Measurements from ENCODE around the gene NAGLU.
A peak's percentile ranks its signal among the peaks of the same experiment; 100 is the strongest.

Gene NAGLU

DNA sequence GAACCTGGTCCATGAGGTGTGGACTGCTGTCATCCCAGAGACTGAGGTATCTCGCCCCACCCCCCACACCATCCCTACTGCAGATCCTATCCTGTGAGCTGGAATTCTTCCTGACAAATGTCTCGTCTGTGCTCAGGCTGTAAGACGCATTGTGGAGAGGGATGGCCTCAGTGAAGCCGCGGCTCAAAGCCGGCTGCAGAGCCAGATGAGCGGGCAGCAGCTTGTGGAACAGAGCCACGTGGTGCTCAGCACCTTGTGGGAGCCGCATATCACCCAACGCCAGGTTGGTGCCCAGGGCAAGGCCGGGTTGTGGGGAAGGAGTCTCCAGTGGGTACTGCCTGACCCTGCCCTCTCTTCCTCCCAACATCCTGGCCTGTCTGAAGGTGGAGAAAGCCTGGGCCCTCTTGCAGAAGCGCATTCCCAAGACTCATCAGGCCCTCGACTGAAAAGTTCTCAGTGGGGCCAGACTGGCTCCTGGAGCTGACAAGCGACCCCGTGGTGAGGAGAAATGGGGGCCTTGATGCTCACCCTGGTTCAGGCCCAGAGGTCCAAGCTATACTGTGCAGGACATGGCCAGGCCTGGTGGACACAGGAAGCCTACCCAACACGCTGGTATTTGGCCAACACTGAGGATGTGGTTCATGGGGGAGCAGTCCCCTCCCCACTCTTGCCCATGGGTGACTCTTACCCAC lies 29.6 kb downstream of the NAGLU start:
- no peak for DNase-seq

DNA sequence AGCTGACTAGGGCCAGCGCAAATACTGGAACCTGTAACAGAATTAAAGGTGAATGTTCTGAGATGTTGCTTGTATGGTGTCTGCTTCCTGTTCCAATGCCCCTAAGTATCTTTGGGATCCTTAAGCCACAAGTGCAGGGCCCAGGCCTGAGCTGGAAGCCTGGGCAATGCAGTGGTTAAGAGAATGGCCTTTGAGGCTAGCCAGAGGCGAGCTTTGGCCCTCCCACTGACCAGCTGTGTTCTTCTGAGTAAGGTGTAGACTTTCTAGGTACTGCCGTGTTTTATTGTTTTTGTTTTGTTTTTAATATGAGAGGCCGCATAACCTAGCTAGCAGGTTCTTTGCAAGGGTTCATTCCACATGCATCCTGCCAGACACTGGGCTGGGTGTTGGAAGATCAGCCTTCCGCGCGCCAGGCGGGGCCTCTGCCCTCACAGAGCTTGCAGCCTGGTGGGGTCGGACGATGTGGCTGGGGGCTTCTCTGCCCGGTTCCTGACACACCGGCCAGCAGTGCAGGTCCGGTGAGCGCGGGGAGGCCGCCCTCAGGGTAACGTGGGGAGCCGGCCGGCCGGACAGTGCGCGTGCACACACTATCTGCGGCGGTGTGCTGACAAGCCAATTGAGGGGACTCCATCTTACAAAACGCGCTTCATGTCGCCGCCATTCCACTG lies 30.3 kb downstream of the NAGLU start:
- DNase-seq: no peak

DNA sequence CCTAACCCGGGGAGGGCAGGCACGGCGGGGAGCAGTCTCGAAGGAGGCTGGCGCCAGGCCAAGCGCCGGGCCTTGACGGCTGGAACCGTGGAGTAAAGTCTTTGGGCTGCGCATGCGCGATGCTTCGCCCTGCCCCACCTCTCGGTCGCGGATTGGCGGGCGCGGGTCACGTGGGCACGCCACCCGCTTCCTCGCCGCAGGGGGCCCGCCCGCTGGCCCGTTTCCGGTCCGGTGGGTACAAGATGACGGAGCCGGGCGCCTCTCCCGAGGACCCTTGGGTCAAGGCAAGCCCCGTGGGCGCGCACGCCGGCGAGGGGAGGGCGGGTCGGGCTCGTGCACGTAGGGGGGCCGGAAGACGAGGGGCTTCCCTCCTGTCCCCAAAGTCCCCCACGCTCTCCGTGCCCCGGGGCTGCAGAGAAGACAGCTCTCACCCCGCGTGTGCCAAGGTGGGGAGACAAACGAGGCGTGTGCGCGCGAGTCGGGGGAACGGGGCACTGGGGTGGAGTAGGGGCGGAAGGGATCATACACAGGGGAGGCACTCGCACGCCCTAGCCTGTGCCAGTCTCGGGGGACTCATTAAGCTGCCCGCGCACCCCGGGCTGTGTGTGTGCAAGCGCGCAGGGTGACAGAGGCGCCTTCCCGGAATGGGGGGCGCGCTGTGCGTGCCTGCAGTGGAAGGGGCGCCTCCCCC lies 31.0 kb downstream of the NAGLU start, which contains the start of gene MLX:
MLX (plus strand) TSS at position 218 of the 691 bp plus-strand sequence; CDS start at position 243, 25 bp downstream.
- DNase-seq: peak; percentile 93

DNA sequence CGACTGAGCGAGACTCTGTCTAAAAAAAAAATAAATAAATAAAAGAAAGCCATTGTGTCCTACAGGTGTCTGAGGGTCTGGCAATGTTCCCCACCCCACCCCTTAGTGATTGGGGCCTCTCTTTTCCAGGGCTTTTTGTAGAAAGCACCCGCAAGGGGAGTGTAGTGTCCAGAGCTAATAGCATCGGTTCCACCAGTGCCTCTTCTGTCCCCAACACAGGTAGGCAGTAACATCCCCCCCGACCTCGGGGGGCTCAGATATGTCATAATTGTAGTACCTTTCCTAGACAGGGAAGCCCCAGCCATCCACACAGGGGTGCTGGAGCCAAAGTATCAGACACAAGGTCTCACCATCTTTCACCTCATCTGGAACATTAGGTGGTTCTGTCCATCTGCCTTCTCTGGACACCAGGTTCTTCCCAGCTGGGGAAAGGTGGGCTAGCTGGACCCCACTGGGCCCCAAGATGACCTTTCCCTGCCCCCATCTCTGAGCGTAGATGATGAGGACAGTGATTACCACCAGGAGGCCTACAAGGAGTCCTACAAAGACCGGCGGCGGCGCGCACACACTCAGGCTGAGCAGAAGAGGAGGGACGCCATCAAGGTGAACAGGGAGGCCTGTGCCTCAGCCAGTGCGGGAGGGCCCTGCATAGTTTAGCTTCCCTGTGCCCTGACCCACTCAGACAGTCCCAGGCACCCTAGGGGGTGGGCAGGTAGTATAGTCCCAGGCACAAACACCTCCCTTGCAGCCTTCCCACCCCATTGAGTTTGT lies 32.5 kb downstream of the NAGLU start:
- DNase-seq: no peak

DNA sequence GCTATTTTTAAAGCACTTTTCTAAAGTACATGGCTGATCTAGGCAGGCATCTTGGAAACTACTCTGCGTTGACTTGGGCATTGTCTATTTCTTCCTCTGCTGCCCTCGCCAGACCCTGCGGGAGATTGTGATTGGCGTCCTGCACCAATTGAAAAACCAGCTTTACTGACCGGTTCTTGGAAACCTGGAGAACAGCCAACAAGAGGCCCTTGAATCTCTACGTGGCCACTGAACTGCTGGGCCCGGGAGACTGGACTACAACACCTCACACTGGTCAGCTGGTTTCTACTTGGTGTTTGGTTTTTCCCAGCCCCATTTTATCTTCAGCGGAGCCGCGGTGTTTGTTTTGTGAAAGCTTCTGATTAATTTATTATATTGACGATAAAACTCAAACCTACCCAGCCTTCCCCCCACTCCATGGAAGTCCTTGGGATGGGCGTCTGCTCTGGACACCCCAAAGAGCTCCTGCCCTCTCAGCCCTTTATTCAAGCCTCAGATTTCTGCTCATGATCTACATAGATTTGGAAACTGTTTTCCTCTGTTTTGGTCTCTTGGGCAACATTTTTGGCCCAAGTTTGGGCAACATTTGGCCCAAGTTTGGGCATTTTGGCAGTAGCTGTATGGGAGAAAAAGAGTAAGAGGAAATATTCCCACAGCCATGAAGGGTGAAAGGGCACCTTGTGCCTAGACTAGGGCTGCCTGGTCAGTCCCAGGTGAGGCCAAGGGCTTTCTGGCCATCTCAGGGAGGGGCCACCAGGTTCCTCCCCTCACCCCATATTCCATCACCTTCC lies 35.6 kb downstream of the NAGLU start:
- no peak for DNase-seq

DNA sequence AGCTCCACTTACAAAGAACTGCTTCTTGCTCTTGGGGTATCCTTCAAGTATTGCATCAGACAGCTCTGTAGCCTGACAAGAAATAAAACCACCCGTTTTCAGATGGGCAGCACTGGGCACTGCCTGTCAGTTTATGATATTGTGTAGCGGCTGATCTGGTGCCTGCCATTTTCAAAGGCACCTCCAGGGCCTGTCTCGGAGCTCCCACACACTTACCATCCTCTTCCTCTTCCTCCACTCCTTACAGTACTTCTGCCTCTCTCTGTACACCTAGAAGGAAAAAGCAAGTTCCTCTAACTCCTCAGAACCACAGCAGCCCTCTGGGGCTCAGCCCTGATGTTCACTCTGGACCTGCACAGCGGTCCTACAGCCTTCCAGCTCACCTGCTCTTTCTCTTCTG lies 37.1 kb downstream of the NAGLU start:
- DNase-seq: no peak

DNA sequence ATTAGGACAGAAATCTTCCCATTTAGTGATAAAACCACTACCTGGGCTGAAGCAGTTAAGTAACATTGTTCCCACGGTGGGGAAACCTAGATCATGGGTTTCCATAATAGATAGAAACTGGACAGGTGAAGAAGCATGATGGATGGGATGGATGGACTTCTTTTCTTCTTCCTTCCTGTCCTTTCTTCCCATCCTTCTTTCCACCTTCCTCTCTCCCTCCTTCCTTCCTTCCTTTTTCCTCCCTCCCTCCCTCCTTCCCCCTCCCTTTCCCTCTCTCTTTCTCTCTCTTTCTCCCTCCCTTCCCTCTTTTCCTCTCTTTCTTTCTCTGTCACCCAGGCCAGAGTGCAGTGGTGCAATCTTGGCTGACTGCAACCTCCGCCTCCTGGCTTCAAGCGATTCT lies 38.4 kb downstream of the NAGLU start:
- DNase-seq: no peak

DNA sequence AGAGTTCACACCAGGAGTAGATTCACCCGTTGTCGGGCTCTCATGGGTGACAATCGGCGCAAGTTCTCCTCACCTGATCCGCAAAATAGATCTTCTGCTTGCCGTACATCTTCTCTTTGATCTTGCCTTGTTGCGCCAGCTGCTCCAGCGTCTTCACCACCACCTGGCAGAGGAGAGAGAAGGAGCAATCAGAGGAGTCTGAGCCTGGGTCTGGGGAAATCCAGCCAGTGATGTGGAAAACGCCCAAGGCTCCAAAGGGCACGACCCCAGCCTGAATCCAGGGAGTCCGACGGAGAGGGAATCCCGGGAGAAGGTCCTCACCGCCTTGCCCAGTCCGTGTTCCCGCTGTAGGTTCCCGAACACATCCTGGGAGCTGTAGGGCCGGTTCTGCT lies 41.1 kb downstream of the NAGLU start:
- no peak for DNase-seq

DNA sequence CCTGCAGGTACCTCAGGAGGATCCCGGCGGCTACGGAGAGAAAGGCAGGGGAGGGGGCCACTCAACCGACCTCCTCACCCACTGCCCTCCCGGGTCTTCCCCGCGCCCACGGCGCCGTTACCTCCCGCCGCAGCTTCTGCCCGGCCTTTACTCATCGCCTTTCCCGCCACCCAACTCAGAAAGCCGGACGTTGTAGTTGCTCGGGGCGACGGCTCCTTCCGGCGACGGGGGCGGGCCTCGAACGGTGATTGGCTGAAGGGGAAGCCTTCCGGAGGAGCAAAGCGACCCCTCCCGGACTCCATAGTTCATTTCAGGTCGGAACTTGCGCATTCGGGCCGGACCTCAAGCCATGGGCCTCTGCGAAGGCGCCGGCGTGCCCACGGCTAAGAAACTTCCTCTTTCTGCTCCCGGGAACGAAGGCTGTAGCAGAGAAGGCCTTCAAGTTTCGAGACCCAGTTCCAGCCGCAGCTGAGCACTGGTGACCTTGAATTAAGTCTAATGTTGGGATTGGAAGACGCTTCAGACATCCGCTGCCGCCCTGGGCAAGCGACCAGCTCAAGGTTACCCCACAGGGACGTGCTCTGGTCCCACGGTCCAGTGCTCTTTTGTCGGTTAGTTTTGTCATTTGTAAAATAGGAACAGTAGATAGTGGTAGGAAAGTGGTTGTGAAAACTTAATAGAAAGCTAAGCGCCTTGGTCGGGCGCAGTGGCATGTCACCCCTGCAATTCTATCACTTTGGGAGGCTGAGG lies 41.7 kb downstream of the NAGLU start, which contains the start of gene PSMC3IP:
PSMC3IP (minus strand) TSS at position 198 of the 750 bp plus-strand sequence; CDS start at position 155, 43 bp downstream.
- peak; percentile 87 for DNase-seq

DNA sequence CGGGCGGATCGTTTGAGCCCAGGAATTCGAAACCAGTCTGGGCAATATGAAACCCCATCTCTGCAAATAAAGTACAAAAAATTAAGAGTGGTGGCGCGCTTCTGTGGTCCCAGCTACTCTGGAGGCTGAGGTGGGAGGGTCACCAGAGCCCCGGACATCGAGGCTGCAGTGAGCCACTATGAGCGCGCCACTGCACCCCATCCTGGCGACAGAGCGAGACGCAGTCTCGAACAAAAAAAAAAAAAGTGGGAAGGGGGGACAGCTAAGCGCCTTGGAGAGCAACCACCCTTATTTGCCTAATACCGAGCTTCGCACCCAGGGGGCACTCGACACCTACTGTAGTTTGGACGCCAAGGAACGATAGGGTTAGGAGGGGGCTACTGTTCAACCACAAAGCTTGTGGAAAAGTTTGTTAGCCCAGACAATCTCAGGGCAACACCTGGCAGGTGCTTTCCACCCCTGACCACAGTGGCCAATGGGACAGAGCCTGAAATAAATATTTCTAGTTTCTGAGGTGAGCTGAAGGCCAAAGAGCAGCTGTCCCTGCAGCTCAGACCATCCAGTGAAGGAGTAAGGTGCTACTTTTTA lies 42.3 kb downstream of the NAGLU start:
- peak; percentile 58 for DNase-seq

DNA sequence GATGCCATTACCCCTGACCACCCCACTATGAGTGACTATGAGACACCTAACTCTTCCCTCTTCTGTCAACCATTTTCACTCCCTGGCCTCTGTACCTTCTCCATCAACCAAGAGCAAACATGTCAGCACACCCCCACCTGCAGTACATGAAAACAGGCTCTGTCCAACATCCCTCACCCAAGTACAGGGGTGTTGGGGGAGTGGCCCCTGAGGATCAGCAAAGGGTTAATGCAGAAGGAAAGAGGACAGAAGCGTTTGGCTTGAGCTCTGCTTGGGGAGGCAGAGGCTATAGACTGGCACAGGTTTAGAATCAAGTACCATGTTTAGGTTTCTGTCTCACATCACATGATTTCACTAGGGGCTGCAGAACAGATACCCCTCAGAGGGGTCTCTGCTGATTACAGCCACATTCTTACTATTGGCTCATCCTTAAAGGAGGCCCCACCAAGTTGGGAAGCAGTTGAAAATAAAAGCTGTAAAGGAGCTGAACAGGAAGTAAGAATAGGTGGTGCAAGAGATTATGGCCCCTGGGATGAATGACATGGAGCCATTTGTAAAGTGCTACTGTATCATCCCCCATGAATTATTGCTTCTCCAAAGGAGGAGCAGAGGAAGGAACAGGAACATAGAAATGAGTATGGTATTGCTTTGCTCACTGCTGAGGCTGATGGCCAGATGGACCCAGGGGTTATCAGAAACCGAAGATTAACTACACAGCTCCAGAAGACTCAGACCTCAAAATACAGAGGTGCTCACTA lies 43.9 kb downstream of the NAGLU start:
- DNase-seq: no peak

DNA sequence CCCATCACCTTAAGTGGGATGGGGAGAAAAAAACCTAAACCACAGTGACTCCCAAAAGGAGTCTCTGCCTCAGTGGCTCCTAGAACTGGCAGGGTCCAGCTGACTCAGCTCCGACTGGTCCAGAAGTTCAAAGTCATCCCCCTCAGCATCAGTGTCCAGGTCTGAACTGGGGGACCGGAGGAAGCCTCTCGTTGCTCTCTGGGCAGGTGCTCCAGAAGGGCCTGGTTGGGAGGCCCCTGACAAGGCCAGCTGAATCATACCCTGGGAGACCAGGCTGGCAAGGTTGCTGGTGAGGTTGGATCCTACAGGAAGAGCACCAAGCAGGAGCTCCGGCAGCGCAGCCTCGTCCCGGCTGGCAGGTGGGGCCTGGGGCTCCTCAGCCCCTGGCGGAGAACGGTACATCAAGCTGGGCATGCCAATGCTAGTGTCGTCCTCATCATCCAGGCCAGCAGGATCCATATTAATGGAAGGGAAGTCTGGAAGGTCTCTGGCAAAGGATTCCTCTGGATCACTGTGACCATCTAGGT lies 45.8 kb downstream of the NAGLU start:
- no peak for DNase-seq

DNA sequence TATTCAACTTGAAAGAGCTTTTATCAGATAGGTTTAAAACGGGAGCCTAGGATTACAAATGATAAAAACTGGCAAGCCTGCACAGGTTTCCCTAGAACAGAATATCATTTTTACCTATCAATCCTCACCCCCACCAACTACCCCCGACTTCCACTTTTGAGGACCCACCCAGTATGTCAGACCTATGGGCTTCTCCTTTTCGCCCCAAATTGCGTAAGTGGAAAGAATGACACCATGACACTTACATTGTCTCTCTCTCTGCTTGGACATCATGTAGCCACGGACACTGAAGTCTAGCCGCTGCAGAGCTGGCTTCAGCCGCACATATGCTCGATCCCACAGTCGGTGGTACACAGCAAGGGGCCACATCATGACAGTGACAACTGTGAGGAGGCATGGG lies 48.8 kb downstream of the NAGLU start:
- no peak for DNase-seq

DNA sequence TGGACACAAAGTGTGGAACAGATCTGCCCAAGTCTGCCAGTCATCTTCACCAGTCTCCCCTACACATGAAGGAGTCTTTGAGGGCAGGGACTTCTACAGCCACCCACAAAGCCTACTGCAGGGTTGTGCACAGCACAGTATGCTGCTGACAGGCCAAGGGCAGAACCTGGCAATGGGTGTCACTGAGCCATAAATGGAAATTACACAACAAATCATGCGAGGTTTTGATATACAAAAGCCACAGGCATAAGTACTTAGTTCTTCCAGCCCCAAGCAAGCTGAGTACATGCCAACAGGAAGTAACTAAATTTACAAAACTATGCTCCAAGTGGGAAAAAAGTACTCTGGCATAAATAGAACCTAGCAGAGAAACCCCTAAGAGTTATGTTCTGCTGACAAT lies 49.3 kb downstream of the NAGLU start:
- DNase-seq: no peak

DNA sequence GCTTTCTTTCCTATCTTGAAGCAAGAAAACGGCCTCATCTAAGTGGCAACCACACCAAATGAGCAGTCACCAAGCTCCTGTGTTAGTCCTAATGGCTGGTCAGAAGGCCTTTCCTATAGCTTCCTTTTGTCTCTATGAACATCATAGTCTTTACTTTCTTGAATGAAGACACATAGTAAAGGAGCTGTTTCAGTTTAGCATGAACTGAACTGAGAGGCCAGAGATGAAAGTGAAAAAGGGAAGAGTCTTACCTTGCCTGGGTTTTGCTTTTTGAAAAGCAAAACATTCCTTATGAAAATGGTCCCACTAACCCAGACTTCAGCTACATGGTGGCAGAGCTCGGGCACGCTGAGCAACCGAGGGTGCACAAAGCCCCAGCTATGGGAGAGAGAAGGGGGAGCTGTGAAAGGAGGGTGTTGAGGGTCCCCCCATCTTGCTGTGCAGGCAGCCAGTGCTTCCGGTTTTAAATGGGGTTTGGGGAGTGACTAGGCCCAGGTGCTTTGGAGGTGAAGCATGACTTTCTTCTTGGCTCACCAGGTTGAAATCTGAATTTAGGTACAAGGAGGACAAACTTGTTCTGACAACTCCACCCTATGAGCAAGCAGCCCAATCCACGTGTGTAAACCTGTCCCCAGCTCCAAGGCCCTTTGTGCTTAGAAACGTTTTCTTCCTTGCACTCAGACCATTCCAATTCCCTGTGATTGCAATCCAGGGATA lies 50.6 kb downstream of the NAGLU start:
- no peak for DNase-seq

DNA sequence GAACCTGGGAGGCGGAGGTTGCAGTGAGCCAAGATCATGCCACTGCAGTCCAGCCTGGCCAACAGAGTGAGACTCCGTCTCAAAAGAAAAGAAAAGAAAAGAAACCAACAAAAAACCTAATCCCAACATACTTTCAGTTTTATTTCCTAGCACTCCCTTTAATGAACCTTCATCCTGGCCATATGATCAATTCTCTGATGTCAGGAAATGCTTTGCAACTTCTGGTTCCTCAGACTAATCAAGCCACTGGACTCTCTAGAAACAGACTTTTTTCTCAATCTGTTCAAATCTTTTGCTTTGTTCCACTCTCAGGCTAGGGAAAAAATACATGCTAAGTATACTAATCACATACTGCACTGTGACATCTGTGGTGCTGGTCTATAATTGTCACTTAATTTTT lies 54.8 kb downstream of the NAGLU start:
- no peak for DNase-seq

DNA sequence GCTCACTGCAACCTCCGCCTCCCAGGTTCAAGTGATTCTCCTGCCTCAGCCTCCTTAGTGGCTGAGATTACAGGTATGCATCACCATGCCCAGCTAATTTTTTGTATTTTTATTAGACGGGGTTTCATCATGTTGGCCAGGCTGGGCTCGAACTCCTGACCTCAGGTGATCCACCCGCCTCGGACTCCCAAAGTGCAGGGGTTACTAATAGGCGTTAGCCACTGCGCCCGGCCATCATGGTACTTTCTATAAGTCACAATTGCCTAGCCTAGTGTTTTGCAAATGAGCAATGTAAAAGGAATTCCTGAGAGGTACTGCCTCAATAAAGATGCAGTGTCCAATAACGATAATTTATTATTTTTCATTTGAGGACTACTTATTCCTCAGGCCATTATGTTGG lies 55.4 kb downstream of the NAGLU start:
- DNase-seq: no peak
